ENCODE measurements around the gene DGKQ. TPM values are rescaled to one million over a fixed set of nuclear protein-coding genes. Genes with fewer than 3 reads are reported as not detected.

Gene DGKQ
- total RNA-seq, 1 donor from 2014 or later: 14.8 TPM

DNA sequence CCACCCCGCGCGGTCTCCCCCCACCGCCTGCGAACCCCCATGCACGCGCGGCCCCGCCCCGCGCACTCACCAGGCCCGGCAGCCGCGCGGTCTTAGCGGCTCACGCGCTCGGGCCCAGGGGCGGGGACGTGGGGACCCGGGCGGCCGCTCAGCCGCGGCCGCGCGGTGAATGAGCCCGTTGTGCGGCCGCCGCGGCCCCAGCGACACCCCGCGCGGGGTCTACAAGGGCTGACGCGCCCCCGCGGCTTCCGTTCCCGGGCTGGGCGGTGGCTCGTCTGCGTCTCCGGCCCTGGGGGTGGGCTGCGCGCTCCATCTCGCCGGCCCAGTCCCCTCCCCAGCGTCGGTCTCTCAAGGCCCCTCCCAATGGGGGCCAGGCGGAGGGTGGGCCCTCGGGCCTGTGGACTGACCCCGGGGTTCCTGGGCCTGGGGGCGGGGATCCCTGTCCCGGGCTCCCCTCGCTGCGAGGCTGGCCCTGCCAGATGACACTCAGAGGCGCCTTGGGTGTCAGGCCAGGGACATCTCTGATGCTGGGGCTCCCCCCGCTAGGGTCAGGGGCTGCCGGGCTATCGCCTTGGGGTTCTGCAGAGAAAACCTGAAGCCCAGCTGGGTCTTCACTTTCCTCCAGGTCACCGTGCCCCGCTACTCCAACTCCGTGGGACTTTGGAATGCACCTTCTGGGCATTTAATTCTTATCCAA, 24.2 kb upstream of the DGKQ start:
- Histone ChIP-seq H3K27me3 (ENCODE audit: control insufficient read depth, insufficient read depth, low read length) (peaks cover 61% of the 10 kb centered on the region), H3K36me3 (ENCODE audit: control insufficient read depth, insufficient read depth, low read length) (no peaks in the 10 kb centered on the region), H3K4me3 (ENCODE audit: low read depth, low read length) (peak overlapping the region; percentile 21)
- DNase-seq (ENCODE audit: low read depth): no peak
- TF ChIP-seq, protein P1, sequence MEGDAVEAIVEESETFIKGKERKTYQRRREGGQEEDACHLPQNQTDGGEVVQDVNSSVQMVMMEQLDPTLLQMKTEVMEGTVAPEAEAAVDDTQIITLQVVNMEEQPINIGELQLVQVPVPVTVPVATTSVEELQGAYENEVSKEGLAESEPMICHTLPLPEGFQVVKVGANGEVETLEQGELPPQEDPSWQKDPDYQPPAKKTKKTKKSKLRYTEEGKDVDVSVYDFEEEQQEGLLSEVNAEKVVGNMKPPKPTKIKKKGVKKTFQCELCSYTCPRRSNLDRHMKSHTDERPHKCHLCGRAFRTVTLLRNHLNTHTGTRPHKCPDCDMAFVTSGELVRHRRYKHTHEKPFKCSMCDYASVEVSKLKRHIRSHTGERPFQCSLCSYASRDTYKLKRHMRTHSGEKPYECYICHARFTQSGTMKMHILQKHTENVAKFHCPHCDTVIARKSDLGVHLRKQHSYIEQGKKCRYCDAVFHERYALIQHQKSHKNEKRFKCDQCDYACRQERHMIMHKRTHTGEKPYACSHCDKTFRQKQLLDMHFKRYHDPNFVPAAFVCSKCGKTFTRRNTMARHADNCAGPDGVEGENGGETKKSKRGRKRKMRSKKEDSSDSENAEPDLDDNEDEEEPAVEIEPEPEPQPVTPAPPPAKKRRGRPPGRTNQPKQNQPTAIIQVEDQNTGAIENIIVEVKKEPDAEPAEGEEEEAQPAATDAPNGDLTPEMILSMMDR (IDR thresholded peaks at IDR 0.05; ENCODE audit: insufficient read depth, low read length, poor library complexity, severe bottlenecking): no peak

- Histone ChIP-seq H3K27me3 (ENCODE audit: control insufficient read depth, insufficient read depth, low read length) (peaks cover 56% of the 10 kb centered on the region), H3K36me3 (ENCODE audit: control insufficient read depth, insufficient read depth, low read length) (no peaks in the 10 kb centered on the region), H3K4me3 (ENCODE audit: low read depth, low read length) (no peak overlapping the region)
- DNase-seq (ENCODE audit: low read depth): no peak
- TF ChIP-seq, protein P1 (IDR thresholded peaks at IDR 0.05; ENCODE audit: insufficient read depth, low read length, poor library complexity, severe bottlenecking): no peak
Measured at GRCh38 chr4:996997-997374, 23.6 kb upstream of the DGKQ start.

- TF ChIP-seq, protein P1 (IDR thresholded peaks at IDR 0.05; ENCODE audit: insufficient read depth, low read length, poor library complexity, severe bottlenecking): no peak
- H3K27me3 ChIP-seq (ENCODE audit: control insufficient read depth, insufficient read depth, low read length): peaks cover 49% of the 10 kb centered on the region
- no peak for DNase-seq (ENCODE audit: low read depth)
Measured at GRCh38 chr4:996030-996996, 22.9 kb upstream of the DGKQ start.

GRCh38 chr4:995311-996026, 22.1 kb upstream of the DGKQ start:
- Histone ChIP-seq H3K36me3 (ENCODE audit: control insufficient read depth, insufficient read depth, low read length) (no peaks in the 10 kb centered on the region), H3K4me3 (ENCODE audit: low read depth, low read length) (no peak overlapping the region), H3K27me3 (ENCODE audit: control insufficient read depth, insufficient read depth, low read length) (peaks cover 41% of the 10 kb centered on the region)
- DNase-seq (ENCODE audit: low read depth): no peak
- TF ChIP-seq, protein P1 (IDR thresholded peaks at IDR 0.05; ENCODE audit: insufficient read depth, low read length, poor library complexity, severe bottlenecking): no peak

More at GRCh38 chr4:996030-996996, 22.9 kb upstream of the DGKQ start:
- H3K4me3 ChIP-seq (ENCODE audit: low read depth, low read length): no peak overlapping the region
- H3K36me3 ChIP-seq (ENCODE audit: control insufficient read depth, insufficient read depth, low read length): no peaks in the 10 kb centered on the region

DNA sequence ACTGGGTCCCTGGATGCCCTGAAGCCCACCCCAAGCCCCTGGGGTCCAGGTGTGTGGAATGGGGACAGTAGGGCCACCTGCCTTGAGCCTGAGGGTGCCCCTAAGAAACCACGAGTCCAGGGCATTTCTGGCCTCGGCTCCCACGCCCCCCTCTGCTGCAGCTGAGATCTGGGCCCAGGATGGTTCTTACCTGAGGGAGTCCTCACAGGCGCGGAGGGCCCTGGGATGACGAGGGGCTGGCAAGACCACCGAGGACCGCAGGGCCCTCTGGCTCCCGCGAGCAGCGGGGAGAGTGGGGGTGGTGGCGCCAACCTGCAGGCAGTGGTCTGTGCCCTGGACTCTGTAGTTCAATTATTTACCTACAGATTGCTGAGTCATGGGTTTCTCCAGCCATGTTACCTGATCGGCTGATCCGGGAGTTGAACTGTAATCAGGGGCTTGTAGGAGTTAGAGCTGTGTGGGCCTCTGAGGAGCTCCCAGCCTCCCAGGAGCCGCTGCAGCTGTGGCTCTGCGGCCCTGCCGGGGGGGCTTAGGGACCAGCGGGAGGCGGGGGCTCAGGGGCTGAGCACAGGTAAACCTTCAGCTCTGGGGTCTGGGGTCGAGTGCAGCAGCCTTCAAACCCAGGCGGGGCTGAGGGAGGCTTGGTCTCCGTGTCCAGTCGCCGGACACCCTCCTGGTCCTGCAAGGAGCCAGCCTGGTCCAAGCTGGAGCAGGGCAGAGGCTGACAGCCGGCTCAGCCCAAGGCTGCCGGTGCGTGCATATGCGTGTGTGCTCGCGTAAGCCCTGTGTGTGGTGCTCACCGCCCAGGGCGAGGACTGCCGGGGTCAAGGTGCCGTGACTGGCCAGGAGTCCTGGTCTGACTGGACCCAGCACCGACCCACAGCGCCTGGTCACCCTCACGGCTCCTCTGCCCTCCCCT, 20.0 kb upstream of the DGKQ start, which contains the start of gene SLC26A1:
TSS of gene SLC26A1 (minus strand) at position 294 of the 919 bp plus-strand sequence. CDS start 1,701 bp downstream, outside the sequence.
- Histone ChIP-seq H3K36me3 (ENCODE audit: control insufficient read depth, insufficient read depth, low read length) (no peaks in the 10 kb centered on the region), H3K27me3 (ENCODE audit: control insufficient read depth, insufficient read depth, low read length) (peaks cover 24% of the 10 kb centered on the region), H3K4me3 (ENCODE audit: low read depth, low read length) (peak within 1 kb of the TSS; percentile 2)
- TF ChIP-seq, protein P1 (IDR thresholded peaks at IDR 0.05; ENCODE audit: insufficient read depth, low read length, poor library complexity, severe bottlenecking): no peak
- no peak for DNase-seq (ENCODE audit: low read depth)

Data from kidney epithelial cell (primary cell).